Measurements from ENCODE around the gene CLEC16A. TPM values are rescaled to one million over a fixed set of nuclear protein-coding genes. Genes with fewer than 3 reads are reported as not detected.

Gene CLEC16A
- total RNA-seq, 1 donor from 2014 or later = 35.9 TPM

- Mint-ChIP-seq H3K9me3 (no peaks in the 10 kb centered on the region), H3K27me3 (no peaks in the 10 kb centered on the region), H3K4me3 (peak overlapping the region; percentile 64), H3K36me3 (ENCODE audit: low read depth) (peaks cover 40% of the 10 kb centered on the region), H3K27ac (peak overlapping the region; percentile 91), H3K4me1 (peaks cover 86% of the 10 kb centered on the region)
- DNase-seq = no peak
- intact Hi-C loops (cut with micrococcal nuclease) = loop anchor here (1.0 kb wide), 3 partner anchors 9 to 145 kb away; no protein-coding TSS in a partner anchor
Observed at GRCh38 chr16:11078812-11079459, 134.6 kb downstream of the CLEC16A start.

- Mint-ChIP-seq H3K4me3 (peak overlapping the region; percentile 64), H3K36me3 (ENCODE audit: low read depth) (peaks cover 40% of the 10 kb centered on the region), H3K27ac (peak overlapping the region; percentile 91), H3K27me3 (no peaks in the 10 kb centered on the region), H3K4me1 (peaks cover 86% of the 10 kb centered on the region), H3K9me3 (no peaks in the 10 kb centered on the region)
- peak; percentile 73 for DNase-seq
- intact Hi-C loops (cut with micrococcal nuclease) = loop anchor here (1.0 kb wide), 2 partner anchors 9 to 91 kb away; no protein-coding TSS in a partner anchor
Observed at GRCh38 chr16:11079652-11080187, 135.4 kb downstream of the CLEC16A start.

- peaks cover 44% of the 10 kb centered on the region for H3K36me3 Mint-ChIP-seq (ENCODE audit: low read depth)
- H3K27me3 Mint-ChIP-seq = no peaks in the 10 kb centered on the region
- intact Hi-C loops (cut with micrococcal nuclease) = no loop called here
- H3K4me3 Mint-ChIP-seq = peak overlapping the region; percentile 15
- H3K4me1 Mint-ChIP-seq = peaks cover 87% of the 10 kb centered on the region
- H3K9me3 Mint-ChIP-seq = no peaks in the 10 kb centered on the region
- no peak for DNase-seq
- peak overlapping the region; percentile 91 for H3K27ac Mint-ChIP-seq
Observed at GRCh38 chr16:11080327-11080967, 136.1 kb downstream of the CLEC16A start.

GRCh38 chr16:11080999-11081630 lies 136.8 kb downstream of the CLEC16A start:
- Mint-ChIP-seq H3K27ac (peak overlapping the region; percentile 91), H3K4me3 (peak overlapping the region; percentile 20), H3K9me3 (no peaks in the 10 kb centered on the region), H3K36me3 (ENCODE audit: low read depth) (peaks cover 44% of the 10 kb centered on the region), H3K27me3 (no peaks in the 10 kb centered on the region), H3K4me1 (peaks cover 85% of the 10 kb centered on the region)
- intact Hi-C loops (cut with micrococcal nuclease) = no loop called here
- no peak for DNase-seq

- H3K36me3 Mint-ChIP-seq (ENCODE audit: low read depth) = peaks cover 41% of the 10 kb centered on the region
- H3K27me3 Mint-ChIP-seq = no peaks in the 10 kb centered on the region
- H3K27ac Mint-ChIP-seq = peak overlapping the region; percentile 74
- DNase-seq = no peak
- H3K4me1 Mint-ChIP-seq = peaks cover 78% of the 10 kb centered on the region
- no peak overlapping the region for H3K4me3 Mint-ChIP-seq
- H3K9me3 Mint-ChIP-seq = no peaks in the 10 kb centered on the region
- intact Hi-C loops (cut with micrococcal nuclease) = no loop called here
Observed at GRCh38 chr16:11082108-11082859, 137.9 kb downstream of the CLEC16A start.

- Mint-ChIP-seq H3K4me3 (peak overlapping the region; percentile 8), H3K27ac (peak overlapping the region; percentile 74), H3K9me3 (no peaks in the 10 kb centered on the region), H3K4me1 (peaks cover 75% of the 10 kb centered on the region), H3K36me3 (ENCODE audit: low read depth) (peaks cover 41% of the 10 kb centered on the region), H3K27me3 (no peaks in the 10 kb centered on the region)
- no peak for DNase-seq
- intact Hi-C loops (cut with micrococcal nuclease) = no loop called here
Observed at GRCh38 chr16:11082860-11083388, 138.6 kb downstream of the CLEC16A start.

- intact Hi-C loops (cut with micrococcal nuclease) = no loop called here
- Mint-ChIP-seq H3K4me3 (no peak overlapping the region), H3K27ac (peak overlapping the region; percentile 61), H3K36me3 (ENCODE audit: low read depth) (peaks cover 39% of the 10 kb centered on the region), H3K9me3 (no peaks in the 10 kb centered on the region), H3K27me3 (no peaks in the 10 kb centered on the region), H3K4me1 (peaks cover 74% of the 10 kb centered on the region)
- no peak for DNase-seq
Observed at GRCh38 chr16:11084484-11084875, 140.1 kb downstream of the CLEC16A start.

- Mint-ChIP-seq H3K27ac (peak overlapping the region; percentile 61), H3K9me3 (no peaks in the 10 kb centered on the region), H3K36me3 (ENCODE audit: low read depth) (peaks cover 38% of the 10 kb centered on the region), H3K4me3 (no peak overlapping the region), H3K27me3 (no peaks in the 10 kb centered on the region), H3K4me1 (peaks cover 72% of the 10 kb centered on the region)
- intact Hi-C loops (cut with micrococcal nuclease) = no loop called here
- no peak for DNase-seq
Observed at GRCh38 chr16:11084876-11085485, 140.6 kb downstream of the CLEC16A start.

GRCh38 chr16:11085916-11086315 lies 141.6 kb downstream of the CLEC16A start:
- peaks cover 33% of the 10 kb centered on the region for H3K36me3 Mint-ChIP-seq (ENCODE audit: low read depth)
- intact Hi-C loops (cut with micrococcal nuclease) = no loop called here
- no peaks in the 10 kb centered on the region for H3K9me3 Mint-ChIP-seq
- DNase-seq = no peak
- no peak overlapping the region for H3K4me3 Mint-ChIP-seq
- peak overlapping the region; percentile 61 for H3K27ac Mint-ChIP-seq
- H3K4me1 Mint-ChIP-seq = peaks cover 66% of the 10 kb centered on the region
- H3K27me3 Mint-ChIP-seq = no peaks in the 10 kb centered on the region

- no peak for DNase-seq
- H3K27me3 Mint-ChIP-seq = no peaks in the 10 kb centered on the region
- no peak overlapping the region for H3K4me3 Mint-ChIP-seq
- peaks cover 66% of the 10 kb centered on the region for H3K4me1 Mint-ChIP-seq
- intact Hi-C loops (cut with micrococcal nuclease) = loop anchor here (1.0 kb wide), 1 partner anchor 8 kb away; no protein-coding TSS in a partner anchor
- H3K27ac Mint-ChIP-seq = peak overlapping the region; percentile 80
- peaks cover 34% of the 10 kb centered on the region for H3K36me3 Mint-ChIP-seq (ENCODE audit: low read depth)
- H3K9me3 Mint-ChIP-seq = no peaks in the 10 kb centered on the region
Observed at GRCh38 chr16:11087691-11088073, 143.3 kb downstream of the CLEC16A start.

GRCh38 chr16:11088074-11088730 lies 143.8 kb downstream of the CLEC16A start:
- H3K9me3 Mint-ChIP-seq = no peaks in the 10 kb centered on the region
- peaks cover 65% of the 10 kb centered on the region for H3K4me1 Mint-ChIP-seq
- no peaks in the 10 kb centered on the region for H3K27me3 Mint-ChIP-seq
- intact Hi-C loops (cut with micrococcal nuclease) = loop anchor here (1.0 kb wide), 1 partner anchor 9 kb away; no protein-coding TSS in a partner anchor
- H3K27ac Mint-ChIP-seq = peak overlapping the region; percentile 80
- peaks cover 32% of the 10 kb centered on the region for H3K36me3 Mint-ChIP-seq (ENCODE audit: low read depth)
- DNase-seq = peak; percentile 80
- no peak overlapping the region for H3K4me3 Mint-ChIP-seq

- peaks cover 27% of the 10 kb centered on the region for H3K36me3 Mint-ChIP-seq (ENCODE audit: low read depth)
- H3K27ac Mint-ChIP-seq = peak overlapping the region; percentile 80
- H3K4me1 Mint-ChIP-seq = peaks cover 65% of the 10 kb centered on the region
- no peak for DNase-seq
- intact Hi-C loops (cut with micrococcal nuclease) = loop anchor here (1.0 kb wide), 1 partner anchor 10 kb away; no protein-coding TSS in a partner anchor
- H3K9me3 Mint-ChIP-seq = no peaks in the 10 kb centered on the region
- no peak overlapping the region for H3K4me3 Mint-ChIP-seq
- H3K27me3 Mint-ChIP-seq = no peaks in the 10 kb centered on the region
Observed at GRCh38 chr16:11088831-11089230, 144.5 kb downstream of the CLEC16A start.
